K562 (cell line): ENCODE measurements around the gene CD151. TPM values are rescaled to one million over a fixed set of nuclear protein-coding genes. Genes with fewer than 3 reads are reported as not detected.
A peak's percentile ranks its signal among the peaks of the same experiment; 100 is the strongest.

Source experiments
- ESRRB ChIP-seq: fragments of 250-450 bp; sonication (Bioruptor Pico); IDR thresholded peaks from 2 replicates; pipeline ENCODE4 v1.5.0; 2020; ENCODE audit warnings: mild to moderate bottlenecking, moderate library complexity, borderline replicate concordance
- EWSR1 ChIP-seq: fragments of 450-650 bp; IDR thresholded peaks from 2 replicates; pipeline ENCODE4 v1.6.1; 2018; ENCODE audit warnings: borderline replicate concordance, mild to moderate bottlenecking, low read depth, moderate library complexity; ENCODE audit not compliant: partially characterized antibody
- GATA2 ChIP-seq: sonication (generic); formaldehyde crosslinking; IDR thresholded peaks from 2 replicates; pipeline ENCODE4 v1.4.0; 2020; ENCODE audit warnings: mild to moderate bottlenecking, missing genetic modification reagents
- GATAD2B ChIP-seq: fragments of 450-650 bp; IDR thresholded peaks from 2 replicates; pipeline ENCODE4 v1.6.1; 2017; ENCODE audit warnings: mild to moderate bottlenecking, borderline replicate concordance
- HMGXB4 ChIP-seq: sonication (generic); formaldehyde crosslinking; IDR thresholded peaks from 2 replicates; pipeline ENCODE4 v1.8.1; 2023; ENCODE audit warnings: mild to moderate bottlenecking, missing genetic modification reagents
- NFIC ChIP-seq: fragments of 450-650 bp; IDR thresholded peaks from 2 replicates; pipeline ENCODE4 v1.6.1; 2017; ENCODE audit warnings: mild to moderate bottlenecking, inconsistent platforms
- PHF21A ChIP-seq: fragments of 450-650 bp; IDR thresholded peaks from 2 replicates; pipeline ENCODE4 v1.6.1; 2017; ENCODE audit warnings: low read depth, borderline replicate concordance
- SREBF2 ChIP-seq: sonication (generic); formaldehyde crosslinking; IDR thresholded peaks from 2 replicates; pipeline ENCODE4 v1.4.0; 2020; ENCODE audit warnings: mild to moderate bottlenecking, missing genetic modification reagents
- TEAD1 ChIP-seq, 2 experiments: fragments of 450-650 bp in 1 of 2; sonication (generic) in 1 of 2; formaldehyde crosslinking; IDR thresholded peaks; 2 replicates each; pipeline versions ENCODE4 v1.4.0 to v1.8.0; 2020 to 2022; ENCODE audit warnings: mild to moderate bottlenecking in 2 of 2, missing genetic modification reagents in 1 of 2
- YBX1 ChIP-seq: fragments of 450-650 bp; IDR thresholded peaks from 2 replicates; pipeline ENCODE4 v1.7.1; 2016; ENCODE audit warnings: mild to moderate bottlenecking
- polyA plus RNA-seq, 8 experiments: library from polyadenylated mRNA; depleted of rRNA in 4 of 8; stranded (reverse) in 5 of 8; unstranded in 3 of 8; fragments of >200 nt; fragmentation: Nextera tagmentation in 2 of 8; fragmentation: Illumina TruSeq in 1 of 8; extraction: Ambion mirVana in 2 of 8; extraction: Trizol in 1 of 8; gene quantifications; 2 replicates each; pipeline versions ENCODE4 v1.2.1 to v1.2.3, GENCODE V29; 2011 to 2014; ENCODE audit warnings: inconsistent platforms in 1 of 8, missing spikeins in 1 of 8
- total RNA-seq, 7 experiments: library from RNA; depleted of rRNA in 6 of 7; stranded (reverse); fragments of >200 nt in 6 of 7; fragmentation: Illumina TruSeq in 2 of 7; extraction: Trizol in 2 of 7; gene quantifications; 2 replicates each; pipeline versions ENCODE4 v1.2.1 to v1.2.3, GENCODE V29; 2011 to 2021; ENCODE audit warnings: low replicate concordance in 1 of 7
- TF ChIP-seq, protein P1 (sequence below): fragments of 450-650 bp; IDR thresholded peaks from 2 replicates; pipeline ENCODE4 v1.6.1; 2016; ENCODE audit warnings: mild to moderate bottlenecking, moderate library complexity
- TF ChIP-seq, protein P2 (sequence below): fragments of 250-450 bp; sonication (Bioruptor Pico); IDR thresholded peaks from 2 replicates; pipeline ENCODE4 v1.8.0; 2021; ENCODE audit warnings: mild to moderate bottlenecking, moderate library complexity

CD151 gene
- total and polyA plus RNA-seq, 9 of the 15 experiments (the other 6 are each of a cell fraction or from before 2014, with no cell fraction given): 2.3 to 187 (median 140) TPM

- TF ChIP-seq, protein P1, sequence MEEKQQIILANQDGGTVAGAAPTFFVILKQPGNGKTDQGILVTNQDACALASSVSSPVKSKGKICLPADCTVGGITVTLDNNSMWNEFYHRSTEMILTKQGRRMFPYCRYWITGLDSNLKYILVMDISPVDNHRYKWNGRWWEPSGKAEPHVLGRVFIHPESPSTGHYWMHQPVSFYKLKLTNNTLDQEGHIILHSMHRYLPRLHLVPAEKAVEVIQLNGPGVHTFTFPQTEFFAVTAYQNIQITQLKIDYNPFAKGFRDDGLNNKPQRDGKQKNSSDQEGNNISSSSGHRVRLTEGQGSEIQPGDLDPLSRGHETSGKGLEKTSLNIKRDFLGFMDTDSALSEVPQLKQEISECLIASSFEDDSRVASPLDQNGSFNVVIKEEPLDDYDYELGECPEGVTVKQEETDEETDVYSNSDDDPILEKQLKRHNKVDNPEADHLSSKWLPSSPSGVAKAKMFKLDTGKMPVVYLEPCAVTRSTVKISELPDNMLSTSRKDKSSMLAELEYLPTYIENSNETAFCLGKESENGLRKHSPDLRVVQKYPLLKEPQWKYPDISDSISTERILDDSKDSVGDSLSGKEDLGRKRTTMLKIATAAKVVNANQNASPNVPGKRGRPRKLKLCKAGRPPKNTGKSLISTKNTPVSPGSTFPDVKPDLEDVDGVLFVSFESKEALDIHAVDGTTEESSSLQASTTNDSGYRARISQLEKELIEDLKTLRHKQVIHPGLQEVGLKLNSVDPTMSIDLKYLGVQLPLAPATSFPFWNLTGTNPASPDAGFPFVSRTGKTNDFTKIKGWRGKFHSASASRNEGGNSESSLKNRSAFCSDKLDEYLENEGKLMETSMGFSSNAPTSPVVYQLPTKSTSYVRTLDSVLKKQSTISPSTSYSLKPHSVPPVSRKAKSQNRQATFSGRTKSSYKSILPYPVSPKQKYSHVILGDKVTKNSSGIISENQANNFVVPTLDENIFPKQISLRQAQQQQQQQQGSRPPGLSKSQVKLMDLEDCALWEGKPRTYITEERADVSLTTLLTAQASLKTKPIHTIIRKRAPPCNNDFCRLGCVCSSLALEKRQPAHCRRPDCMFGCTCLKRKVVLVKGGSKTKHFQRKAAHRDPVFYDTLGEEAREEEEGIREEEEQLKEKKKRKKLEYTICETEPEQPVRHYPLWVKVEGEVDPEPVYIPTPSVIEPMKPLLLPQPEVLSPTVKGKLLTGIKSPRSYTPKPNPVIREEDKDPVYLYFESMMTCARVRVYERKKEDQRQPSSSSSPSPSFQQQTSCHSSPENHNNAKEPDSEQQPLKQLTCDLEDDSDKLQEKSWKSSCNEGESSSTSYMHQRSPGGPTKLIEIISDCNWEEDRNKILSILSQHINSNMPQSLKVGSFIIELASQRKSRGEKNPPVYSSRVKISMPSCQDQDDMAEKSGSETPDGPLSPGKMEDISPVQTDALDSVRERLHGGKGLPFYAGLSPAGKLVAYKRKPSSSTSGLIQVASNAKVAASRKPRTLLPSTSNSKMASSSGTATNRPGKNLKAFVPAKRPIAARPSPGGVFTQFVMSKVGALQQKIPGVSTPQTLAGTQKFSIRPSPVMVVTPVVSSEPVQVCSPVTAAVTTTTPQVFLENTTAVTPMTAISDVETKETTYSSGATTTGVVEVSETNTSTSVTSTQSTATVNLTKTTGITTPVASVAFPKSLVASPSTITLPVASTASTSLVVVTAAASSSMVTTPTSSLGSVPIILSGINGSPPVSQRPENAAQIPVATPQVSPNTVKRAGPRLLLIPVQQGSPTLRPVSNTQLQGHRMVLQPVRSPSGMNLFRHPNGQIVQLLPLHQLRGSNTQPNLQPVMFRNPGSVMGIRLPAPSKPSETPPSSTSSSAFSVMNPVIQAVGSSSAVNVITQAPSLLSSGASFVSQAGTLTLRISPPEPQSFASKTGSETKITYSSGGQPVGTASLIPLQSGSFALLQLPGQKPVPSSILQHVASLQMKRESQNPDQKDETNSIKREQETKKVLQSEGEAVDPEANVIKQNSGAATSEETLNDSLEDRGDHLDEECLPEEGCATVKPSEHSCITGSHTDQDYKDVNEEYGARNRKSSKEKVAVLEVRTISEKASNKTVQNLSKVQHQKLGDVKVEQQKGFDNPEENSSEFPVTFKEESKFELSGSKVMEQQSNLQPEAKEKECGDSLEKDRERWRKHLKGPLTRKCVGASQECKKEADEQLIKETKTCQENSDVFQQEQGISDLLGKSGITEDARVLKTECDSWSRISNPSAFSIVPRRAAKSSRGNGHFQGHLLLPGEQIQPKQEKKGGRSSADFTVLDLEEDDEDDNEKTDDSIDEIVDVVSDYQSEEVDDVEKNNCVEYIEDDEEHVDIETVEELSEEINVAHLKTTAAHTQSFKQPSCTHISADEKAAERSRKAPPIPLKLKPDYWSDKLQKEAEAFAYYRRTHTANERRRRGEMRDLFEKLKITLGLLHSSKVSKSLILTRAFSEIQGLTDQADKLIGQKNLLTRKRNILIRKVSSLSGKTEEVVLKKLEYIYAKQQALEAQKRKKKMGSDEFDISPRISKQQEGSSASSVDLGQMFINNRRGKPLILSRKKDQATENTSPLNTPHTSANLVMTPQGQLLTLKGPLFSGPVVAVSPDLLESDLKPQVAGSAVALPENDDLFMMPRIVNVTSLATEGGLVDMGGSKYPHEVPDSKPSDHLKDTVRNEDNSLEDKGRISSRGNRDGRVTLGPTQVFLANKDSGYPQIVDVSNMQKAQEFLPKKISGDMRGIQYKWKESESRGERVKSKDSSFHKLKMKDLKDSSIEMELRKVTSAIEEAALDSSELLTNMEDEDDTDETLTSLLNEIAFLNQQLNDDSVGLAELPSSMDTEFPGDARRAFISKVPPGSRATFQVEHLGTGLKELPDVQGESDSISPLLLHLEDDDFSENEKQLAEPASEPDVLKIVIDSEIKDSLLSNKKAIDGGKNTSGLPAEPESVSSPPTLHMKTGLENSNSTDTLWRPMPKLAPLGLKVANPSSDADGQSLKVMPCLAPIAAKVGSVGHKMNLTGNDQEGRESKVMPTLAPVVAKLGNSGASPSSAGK: peak; percentile 86
- TF ChIP-seq, protein P2, sequence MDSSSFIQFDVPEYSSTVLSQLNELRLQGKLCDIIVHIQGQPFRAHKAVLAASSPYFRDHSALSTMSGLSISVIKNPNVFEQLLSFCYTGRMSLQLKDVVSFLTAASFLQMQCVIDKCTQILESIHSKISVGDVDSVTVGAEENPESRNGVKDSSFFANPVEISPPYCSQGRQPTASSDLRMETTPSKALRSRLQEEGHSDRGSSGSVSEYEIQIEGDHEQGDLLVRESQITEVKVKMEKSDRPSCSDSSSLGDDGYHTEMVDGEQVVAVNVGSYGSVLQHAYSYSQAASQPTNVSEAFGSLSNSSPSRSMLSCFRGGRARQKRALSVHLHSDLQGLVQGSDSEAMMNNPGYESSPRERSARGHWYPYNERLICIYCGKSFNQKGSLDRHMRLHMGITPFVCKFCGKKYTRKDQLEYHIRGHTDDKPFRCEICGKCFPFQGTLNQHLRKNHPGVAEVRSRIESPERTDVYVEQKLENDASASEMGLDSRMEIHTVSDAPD (CRISPR knock-in tag): no peak
- TF ChIP-seq HMGXB4 (CRISPR knock-in tag) (no peak), NFIC (peak; percentile 85), GATA2 (peak; percentile 94), TEAD1 (CRISPR knock-in tag; IDR thresholded peaks at IDR 0.05) (no peak), YBX1 (no peak), GATAD2B (peak; percentile 50), PHF21A (0 out of 2 replicates have a peak, but pooled peaks have one; percentile 18), EWSR1 (no peak), SREBF2 (CRISPR knock-in tag) (no peak), ESRRB (CRISPR knock-in tag) (no peak)
These were observed 43.1 kb downstream of the CD151 start (continued) for GRCh38 chr11:875769-876301.
